GM19438 (cell line): Measurements from ENCODE around the gene C2CD4B.

Experiments used
- ATAC-seq: cut with Tn5 transposase; IDR thresholded peaks from one replicate; pipeline ENCODE4 v1.9.1; 2021; ENCODE audit warnings: low read depth; ENCODE audit not compliant: unreplicated experiment

C2CD4B gene, protein sequence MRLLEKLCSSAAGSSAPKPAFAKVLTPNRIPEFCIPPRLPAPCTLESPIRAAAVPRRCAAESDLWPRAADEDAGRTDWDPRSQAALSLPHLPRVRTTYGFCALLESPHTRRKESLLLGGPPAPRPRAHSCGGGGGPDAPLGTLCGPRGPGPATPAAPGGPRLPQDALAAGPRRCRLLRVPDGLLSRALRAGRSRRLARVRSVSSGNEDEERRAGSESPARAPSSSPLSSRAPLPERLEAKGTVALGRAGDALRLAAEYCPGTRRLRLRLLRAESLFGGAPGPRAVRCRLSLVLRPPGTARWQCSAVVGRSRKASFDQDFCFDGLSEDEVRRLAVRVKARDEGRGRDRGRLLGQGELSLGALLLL

DNA sequence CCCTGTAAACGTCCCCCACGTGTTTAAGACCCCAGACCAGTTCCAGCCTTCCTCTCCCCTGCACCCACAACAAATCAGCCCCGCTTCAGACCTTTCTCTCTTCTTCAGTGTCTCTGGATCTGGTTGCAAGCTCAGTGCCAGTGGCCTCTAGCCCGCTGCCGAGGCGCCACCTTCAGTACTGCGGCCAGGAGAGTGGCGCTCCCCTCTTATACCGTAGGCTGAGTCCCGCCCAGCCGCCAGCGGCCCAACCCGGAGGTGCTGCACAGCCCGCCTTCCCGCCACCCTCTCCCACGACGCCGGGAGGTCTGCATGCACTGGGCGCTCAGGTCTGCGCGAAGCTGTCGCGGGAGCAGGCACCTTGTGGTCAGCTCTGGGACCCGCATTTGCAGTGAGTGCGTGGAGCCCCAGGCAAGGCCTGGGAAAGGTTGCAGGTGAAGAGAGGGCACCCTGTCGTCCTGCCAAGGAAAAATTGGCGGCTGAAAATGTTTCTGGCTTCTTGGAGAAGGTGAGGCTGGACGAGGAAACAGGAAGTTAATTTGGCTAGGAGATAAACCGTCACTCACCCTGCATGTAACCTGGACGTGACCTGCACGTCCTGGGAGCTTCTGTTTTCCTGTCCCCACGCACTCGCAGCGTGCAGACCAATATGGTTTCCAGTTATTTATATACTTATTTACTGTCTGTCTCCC is at the start of gene C2CD4B:
TSS of gene C2CD4B (minus strand) at position 182 of the 689 bp plus-strand sequence. CDS start 301 bp downstream, outside the sequence.
- ATAC-seq: no peak

DNA sequence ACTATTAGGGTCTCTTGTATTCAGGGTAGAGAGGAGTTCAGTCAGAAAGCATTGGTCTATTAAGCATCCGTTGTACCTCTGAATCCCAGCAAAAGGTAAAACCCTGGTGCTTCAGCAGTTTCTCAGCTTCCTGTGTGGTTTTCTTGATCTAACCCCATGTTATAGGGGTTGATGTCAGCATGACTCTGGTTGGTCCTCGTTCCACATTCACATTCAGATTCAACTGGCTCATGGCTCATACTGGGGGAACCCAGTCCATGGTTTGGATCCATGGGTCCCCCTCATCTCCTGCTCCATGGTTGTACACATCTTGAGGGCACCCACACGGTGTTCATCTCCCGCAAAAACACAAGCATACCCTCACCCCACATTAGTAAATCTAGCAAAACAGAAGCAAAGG is 47.7 kb upstream of the C2CD4B start:
- ATAC-seq: no peak

DNA sequence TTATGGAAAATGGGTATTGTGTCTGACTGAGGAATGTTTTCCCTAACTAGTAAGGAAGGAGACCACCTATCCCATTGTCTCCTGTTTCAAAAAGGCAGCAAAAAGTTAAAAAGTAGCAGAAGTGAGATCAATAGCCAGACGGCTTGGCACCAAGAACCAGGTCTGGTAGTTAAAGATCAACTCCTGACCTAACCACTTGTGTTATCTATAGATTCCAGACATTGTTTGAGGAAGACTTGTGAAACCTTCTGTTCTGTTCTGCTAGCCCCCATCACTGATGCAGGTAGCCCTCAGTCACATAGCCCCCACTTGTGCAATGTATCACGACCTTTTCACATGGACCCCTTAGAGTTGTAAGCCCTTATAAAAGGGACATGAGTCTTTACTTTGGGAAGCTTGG is 46.3 kb upstream of the C2CD4B start:
- ATAC-seq: no peak

DNA sequence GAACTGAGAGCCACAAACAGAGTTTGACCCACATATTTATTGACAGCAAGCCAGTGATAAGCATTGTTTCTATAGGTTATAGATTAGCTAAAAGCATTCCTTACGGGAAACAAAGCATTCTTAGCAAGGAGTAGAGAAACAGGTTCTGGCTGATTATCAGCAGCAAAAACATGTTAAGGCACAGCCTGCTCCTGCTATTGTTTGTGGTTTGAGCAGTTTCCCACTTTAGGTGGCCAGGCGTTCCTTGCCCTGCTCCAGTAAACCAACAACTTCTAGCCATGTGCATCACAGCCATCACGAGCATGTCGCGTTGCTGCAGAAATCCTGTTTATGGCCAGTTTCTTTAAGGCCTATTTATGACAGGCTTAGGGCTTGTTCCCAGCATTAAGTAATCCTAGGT is 44.7 kb upstream of the C2CD4B start:
- no peak for ATAC-seq

DNA sequence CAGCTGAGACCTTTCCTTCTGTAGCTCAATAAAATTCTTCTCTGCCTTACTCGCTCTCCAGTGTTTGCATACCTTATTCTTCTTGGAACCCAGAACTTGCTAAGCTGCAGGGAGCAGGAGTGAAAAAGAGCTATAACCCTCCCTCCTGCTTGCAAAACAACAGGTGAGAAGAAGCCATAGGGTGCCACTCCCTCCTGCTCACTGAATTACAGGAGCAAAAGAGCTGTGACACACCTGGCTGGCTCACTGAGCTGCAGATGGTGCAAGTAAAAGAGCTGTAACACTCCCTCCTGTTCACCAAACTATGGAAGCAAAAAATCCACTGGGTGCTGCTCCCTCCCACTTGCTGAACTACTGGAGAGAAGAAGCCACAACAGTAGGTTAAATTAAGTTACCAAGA is 44.2 kb upstream of the C2CD4B start:
- ATAC-seq: no peak

DNA sequence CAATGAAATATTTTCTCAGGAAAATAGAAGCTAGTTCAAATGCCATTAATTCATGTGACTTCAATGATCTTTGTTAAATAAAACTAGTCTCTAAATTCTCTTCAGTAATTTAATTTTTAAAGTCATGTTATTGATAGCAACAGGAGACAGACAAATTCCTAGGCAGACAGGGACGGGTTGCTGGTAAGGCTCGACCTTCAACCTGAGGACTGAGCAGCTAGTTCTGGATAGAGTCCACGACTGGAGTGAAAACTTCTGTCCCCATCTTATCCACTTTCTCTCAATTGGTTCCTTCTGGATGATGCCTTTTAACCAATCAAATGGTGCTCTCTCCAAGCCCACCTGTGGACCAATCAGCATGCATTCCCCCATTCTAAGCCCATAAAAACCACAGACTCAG is 43.8 kb upstream of the C2CD4B start:
- no peak for ATAC-seq

DNA sequence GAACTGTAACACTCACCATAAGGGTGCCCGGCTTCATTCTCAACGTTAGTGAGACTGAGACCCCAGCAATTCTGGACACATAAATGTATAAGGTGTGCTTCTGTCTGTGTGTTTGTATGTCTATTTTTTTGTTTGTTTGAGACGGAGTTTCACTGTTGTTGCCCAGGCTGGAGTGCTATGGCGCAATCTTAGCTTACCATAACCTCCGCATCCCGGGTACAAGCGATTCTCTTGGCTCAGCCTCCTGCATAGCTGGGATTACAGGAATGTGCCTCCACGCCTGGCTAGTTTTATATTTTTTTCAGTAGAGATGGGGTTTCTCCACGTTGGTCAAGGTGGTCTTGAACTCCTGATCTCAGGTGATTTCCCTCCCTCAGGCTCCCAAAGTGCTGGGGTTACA is 43.3 kb upstream of the C2CD4B start:
- no peak for ATAC-seq

DNA sequence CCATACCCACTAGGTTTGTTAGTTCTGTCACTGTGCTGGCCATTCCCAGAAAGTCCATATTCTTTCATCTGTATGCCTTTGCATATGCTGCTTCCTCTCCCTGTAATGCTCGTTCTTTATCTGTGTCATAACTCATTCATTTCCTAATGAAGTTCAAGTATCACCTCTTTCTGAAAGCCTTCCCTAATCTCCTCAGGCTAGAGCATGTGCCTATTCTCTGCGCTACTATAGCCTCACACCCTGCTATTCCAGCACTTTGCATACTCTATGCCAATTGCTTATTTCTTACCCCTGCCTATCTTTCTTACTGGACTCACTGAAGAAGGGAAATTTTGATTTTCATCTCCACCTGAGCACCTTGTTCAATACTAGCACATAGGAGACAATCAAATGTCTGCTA is 25.6 kb upstream of the C2CD4B start:
- no peak for ATAC-seq

DNA sequence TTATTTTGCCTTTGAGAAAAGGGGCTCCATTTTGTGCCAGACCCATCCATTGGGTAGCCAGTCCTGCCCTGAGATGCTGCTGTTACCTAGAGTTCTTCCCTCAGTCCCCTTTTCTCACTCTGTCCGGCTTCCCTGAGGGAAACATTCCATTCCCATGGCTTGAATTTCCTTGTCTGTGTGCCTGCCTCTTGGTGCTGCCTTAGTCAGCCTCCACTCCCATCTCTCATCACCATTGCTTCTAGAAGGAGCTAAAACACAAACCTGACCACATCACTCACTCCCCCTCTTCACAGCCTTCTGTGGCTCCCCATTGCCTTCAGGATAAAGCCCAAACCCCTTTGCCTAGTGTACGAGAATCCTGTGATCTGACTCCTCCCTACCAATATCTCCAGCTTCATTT is 25.2 kb upstream of the C2CD4B start:
- no peak for ATAC-seq

DNA sequence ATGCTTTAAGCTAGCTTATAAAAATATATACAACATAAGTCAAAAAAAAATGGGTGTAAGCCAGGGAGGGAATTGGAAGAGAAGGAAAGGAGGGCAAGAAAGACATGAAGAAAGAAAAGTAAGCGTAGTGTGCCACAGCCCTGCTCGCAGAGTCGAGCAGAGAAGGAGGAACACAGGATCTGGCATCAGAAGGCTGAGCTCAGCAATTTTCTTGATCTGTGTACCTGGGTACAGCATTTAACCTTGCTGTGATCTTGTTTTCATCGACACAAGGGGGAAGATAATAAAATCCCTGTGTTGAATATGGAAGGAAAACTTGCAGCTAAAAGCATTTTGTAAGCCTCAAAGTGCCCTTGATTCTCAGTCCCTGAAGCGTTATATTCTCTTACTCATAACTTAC is 23.7 kb upstream of the C2CD4B start:
- ATAC-seq: no peak

DNA sequence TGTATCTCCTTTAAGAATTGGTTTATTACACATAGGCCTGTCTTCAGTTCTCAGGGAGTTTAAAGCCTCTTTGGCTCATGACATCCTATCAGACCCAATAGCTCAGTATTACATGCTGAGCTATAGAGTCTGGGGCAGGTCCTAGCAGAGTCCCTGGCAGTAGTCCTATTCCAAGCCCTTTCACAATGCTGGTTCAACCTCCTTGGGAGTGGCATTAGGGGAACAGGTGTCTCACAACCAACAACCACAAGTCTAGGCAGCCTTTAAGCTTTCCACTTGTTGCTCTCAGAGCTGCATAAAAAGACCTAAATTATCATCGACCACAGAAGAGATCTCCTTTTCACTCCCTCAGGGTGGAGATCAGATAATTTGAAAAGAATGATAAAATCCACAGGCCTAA is 22.8 kb upstream of the C2CD4B start:
- no peak for ATAC-seq

DNA sequence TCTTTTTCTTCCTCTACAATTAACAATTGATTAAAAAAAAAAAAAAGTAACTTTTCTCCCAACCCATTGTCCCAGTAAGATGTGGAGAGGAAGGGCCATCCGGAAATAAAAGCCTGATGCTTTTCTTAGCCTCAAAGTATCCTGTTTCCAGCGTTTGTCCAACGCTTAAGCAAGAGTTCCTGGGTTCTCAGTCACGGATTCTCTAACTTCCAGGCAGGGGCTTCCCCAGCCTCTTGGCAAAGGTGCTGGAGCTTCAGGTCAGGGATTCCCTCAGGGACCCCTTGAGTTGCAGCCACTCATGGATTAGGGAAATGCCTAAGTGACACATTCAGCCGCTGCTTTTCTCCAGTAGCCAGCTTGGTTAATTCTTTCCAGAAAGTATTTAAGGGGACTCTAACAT is 22.3 kb upstream of the C2CD4B start:
- ATAC-seq: no peak

DNA sequence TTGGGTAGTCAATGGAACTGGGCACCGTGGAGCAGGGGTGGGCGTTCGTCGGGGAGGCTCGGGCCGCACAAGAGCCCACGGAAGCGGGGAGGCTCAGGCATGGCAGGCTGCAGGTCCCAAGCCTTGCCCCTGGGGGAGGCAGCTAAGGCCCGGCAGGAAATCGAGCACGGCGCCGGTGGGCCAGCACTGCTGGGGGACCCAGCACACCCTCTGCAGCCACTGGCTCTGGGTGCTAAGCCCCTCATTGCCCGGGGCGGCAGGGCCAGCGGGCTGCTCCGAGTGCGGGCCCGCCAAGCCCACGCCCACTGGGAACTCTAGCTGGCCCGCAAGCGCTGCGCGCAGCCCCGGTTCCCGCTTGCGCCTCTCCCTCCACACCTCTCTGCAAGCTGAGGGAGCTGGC is 21.5 kb upstream of the C2CD4B start:
- no peak for ATAC-seq

DNA sequence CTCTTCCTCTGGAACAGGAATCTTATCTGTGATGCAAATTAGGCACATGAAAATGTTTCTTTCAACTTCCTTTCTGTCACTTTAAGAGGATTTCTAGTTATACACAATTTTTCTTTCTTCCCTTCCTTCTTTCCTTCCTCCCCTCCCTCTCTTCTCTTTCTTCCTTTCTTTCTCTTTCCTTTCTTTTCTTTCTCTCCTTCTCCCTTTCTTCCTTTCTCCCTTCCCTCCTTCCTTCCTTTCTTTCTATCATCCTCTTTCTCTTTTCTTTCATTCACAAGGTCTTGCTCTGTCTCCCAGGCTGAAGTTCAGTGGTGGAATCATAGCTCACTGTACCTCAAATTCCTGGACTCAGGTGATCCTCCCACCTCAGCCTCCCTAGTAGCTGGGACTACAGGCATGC is 18.0 kb upstream of the C2CD4B start:
- ATAC-seq: no peak

DNA sequence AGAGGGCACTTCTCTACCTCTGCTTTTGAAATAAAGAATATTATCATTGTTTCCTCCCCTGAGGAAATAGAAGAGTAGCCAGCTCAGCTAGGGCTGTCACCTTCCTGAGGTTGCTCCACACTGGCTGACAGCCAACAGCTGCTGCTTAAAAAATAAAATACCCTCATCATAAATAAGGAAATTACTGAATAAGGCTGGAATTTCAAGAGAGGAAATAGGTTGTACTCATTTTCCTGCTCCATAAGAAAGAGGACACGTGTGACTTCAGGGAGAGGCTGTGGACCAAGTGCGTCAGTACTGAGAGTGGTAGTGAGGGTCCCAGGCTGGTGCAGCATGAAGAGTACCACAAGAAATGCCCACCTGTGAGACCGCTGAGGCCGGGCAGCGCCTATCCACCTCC is 8.1 kb upstream of the C2CD4B start:
- ATAC-seq: no peak

DNA sequence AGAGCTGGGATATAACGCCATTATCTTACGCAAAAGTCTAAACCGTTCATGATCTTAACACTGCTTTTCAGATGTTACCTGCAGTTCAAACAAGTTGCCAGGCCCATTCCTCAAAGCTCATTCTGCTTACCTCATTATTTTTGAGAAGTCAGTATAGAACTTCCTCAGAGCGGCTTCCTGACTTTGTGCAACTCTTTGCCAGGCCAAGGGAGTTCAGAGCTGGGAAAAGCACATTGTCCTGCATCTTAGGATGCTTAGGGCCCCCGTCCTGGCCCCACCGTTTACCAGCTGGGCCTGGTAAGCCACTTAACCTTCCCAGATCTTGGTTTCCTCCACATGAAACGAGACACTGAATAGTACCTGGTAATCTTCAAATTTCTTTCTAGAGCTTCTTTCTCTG is 6.8 kb upstream of the C2CD4B start:
- ATAC-seq: no peak

DNA sequence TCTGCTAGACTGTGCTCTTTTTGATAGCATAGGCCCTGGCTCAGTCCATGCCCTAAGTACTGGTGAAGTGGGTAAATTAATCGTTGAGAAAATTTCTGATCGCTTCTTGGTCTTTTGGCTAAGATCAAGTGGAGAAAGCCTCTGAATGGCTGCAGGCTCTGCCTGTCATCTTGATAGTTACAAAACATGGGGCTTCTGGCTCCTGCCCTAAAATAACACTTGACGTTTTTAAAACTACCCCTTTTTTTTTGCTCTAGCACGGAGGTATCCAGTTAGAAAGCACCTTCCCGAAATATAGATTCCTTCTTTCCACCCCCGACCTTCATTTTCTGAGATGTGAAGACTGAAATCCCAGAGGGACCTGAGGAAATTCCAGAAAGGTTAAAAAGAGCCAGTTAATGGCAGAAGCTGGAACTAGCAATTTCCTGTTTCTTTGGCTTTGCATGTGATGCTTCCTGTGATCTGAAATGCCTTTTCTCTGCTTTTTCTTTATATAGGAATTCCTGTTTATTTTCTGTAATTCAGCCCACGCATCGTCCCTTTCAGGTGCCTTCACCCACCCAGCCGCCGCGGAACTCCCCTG is 799 bp upstream of the C2CD4B start:
- ATAC-seq: no peak

DNA sequence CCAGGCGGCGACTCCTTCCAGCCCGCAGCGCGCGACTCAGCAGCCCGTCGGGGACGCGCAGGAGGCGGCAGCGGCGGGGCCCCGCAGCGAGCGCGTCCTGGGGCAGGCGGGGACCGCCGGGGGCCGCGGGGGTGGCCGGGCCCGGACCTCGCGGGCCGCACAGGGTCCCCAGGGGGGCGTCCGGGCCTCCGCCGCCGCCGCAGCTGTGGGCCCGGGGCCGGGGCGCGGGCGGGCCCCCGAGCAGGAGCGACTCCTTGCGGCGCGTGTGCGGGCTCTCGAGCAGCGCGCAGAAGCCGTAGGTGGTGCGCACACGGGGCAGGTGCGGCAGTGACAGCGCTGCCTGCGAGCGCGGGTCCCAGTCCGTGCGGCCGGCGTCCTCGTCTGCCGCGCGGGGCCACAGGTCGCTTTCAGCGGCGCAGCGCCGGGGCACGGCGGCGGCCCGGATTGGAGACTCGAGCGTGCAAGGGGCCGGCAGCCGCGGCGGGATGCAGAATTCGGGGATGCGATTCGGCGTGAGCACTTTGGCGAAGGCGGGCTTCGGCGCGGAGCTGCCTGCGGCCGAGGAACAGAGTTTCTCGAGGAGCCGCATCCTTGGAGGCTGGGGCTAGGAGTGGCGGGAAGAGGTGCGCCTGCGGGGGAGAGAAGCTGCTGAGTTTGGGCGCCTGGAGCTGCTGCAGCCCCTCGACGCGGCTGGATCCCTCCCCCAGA is 535 bp downstream of the C2CD4B start:
- no peak for ATAC-seq

DNA sequence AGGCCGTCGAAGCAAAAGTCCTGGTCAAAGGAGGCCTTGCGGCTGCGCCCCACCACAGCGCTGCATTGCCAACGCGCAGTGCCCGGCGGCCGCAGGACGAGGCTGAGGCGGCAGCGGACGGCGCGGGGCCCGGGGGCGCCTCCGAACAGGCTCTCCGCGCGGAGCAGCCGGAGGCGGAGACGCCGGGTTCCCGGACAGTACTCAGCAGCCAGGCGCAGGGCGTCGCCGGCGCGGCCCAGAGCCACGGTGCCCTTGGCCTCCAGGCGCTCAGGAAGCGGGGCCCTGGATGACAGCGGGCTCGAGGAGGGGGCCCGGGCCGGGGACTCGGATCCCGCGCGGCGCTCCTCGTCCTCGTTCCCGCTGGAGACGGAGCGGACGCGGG is 1.1 kb downstream of the C2CD4B start:
- ATAC-seq: no peak

DNA sequence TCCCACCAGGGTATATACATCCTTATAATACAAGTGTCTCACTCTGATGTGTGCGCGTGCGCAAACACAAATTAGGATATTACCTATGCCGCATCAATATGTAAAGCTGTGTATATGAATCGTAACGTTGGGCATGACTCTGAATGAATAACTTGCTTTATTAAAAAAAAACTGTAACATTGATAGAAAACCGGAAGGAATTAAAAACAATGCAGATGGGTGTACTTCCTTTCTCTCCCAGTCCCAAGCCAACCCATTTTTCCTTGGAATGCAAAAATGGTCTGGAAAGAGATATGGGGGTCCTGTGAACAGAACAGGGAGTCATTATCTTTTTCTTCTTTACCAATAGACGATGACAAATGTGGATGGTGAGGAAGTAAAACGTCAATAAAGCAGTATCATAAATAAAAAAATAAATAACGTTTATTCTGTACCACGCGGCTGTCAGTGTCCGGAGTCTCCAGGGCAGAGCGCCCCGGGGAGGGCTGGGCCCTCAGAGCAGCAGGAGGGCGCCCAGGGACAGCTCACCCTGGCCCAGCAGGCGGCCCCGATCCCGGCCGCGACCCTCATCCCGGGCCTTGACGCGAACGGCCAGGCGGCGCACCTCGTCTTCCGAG is 1.6 kb downstream of the C2CD4B start:
- no peak for ATAC-seq

DNA sequence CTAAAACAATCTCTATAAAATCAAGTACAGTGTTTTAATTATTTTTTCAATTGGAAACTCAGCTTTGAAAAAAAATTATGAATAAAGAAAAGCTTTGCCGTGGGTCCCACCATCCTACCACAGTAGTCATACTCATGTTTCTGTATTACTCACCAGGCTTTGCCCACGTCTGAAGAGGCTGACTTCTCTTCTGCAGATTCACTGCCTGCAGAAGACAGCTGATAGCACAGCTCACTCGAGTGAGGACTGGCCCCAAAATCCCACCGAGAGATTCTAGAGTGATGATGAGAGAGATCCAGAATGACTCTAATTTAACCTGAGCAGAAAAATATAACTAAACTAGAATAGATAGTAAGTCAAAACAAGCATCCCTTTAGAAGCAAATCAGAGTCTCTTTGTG is 11.9 kb downstream of the C2CD4B start:
- no peak for ATAC-seq
